Amygdala (tissue), 56 donors: Measurements from ENCODE around the gene SP100.

Experiments used
- DNase-seq, 56 donors: peaks; one replicate each; lab custom pipeline; 2025; lab: John Stamatoyannopoulos, UW

SP100 gene

DNA sequence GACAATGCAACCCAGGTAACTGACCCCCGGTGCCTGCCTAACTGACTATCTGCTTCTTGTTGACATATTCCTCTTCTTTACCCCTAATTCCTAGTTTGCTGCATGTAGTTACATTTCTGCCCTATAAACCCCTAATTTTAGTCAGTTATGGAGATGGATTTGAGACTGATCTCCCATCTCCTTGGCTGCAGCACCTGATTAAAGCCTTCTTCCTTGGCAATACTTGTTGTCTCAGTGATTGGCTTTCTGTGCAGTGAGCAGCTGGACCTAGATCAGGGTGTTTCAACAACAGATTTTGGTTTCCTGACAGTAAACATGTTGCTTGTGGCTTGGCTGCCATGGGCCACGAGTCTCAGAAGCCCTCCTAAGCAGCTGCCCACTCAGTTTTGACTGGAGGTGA, 105.4 kb downstream of the SP100 start:
- no peak for DNase-seq

DNA sequence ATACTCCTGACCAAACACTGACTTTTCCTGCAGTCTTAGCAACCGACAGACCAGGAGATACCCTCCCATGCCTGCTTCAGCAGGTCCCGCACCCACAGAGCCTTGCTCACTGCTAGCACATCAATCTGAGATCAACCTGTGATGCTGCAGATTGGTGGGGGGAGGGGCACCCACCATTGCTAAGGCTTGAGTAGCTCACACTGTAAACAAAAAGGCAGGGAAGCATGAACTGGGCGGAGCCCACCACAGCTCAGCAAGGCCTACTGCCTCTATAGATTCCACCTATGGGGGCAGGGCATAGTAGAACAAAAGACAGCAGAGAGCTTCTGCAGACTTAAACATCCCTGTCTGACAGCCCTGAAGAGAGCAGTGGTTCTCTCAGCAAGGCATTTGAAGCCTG, 109.7 kb downstream of the SP100 start:
- DNase-seq: no peak

- DNase-seq: no peak
These were observed 121.6 kb downstream of the SP100 start for GRCh38 chr2:230537531-230537976.

DNA sequence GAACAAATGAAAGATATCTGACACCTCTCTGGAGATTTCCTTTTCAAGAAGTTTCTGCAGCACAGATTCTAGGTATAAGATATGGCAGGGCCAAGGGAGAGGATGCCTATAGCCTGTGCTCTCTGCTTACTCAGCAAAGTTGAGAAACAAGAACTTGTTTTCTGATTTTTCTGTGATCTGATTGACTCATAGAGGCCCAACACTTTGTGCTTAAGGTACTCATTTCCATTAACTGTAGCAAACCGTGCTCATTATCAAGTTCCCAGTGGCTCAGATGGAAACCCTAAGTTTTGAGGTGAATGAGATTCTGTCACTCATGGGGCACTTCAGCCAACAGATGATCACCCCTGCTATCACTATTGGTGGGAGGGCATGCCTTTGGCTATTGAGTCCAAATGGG, 124.3 kb downstream of the SP100 start:
- DNase-seq: no peak

- no peak for DNase-seq
These were observed 126.0 kb downstream of the SP100 start for GRCh38 chr2:230541934-230542380.

- no peak for DNase-seq
These were observed 126.8 kb downstream of the SP100 start for GRCh38 chr2:230542751-230543150.

GRCh38 chr2:230552181-230552580, 136.2 kb downstream of the SP100 start:
- DNase-seq: no peak

DNA sequence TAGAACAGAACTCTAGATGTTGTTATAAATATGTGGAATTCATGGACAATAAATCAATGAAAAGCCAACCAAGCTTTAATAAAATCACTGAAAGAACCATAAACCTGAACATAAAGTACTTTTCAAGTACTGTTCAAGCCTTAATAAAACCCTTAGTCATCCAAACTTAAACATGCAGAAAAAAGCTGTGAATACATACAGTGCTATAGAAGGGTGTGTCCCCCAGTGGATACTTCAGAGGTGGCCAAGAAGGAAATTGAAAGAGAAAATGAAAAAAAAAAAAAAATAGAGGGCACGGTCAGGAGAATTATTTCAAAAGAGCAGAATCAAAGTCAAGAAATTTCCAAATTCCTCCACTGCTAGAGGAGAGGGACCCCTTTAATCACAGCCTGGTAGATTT, 141.1 kb downstream of the SP100 start:
- no peak for DNase-seq

GRCh38 chr2:230564805-230565779, 149.1 kb downstream of the SP100 start:
- no peak for DNase-seq

GRCh38 chr2:230569298-230569697, 153.3 kb downstream of the SP100 start:
- DNase-seq: no peak

DNA sequence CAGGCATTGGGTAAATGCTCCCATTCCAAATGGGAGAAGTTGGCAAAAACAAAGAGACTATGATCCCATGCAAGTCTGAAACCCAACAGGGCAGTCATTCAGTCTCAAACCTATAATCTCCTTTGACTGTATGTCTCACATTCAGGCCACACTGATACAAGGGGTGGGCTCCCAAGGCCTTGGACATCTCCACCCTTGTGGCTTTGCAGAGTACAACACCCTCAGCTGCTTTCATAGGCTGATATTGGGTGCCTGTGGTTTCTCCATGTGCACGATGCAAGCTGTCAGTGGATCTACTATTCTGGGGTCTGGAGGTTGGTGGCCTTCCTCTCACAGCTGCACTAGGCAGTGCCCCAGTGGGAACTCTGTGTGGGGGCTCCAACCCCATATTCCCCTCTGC, 155.0 kb downstream of the SP100 start:
- no peak for DNase-seq

GRCh38 chr2:230575642-230576324, 159.8 kb downstream of the SP100 start:
- no peak for DNase-seq

DNA sequence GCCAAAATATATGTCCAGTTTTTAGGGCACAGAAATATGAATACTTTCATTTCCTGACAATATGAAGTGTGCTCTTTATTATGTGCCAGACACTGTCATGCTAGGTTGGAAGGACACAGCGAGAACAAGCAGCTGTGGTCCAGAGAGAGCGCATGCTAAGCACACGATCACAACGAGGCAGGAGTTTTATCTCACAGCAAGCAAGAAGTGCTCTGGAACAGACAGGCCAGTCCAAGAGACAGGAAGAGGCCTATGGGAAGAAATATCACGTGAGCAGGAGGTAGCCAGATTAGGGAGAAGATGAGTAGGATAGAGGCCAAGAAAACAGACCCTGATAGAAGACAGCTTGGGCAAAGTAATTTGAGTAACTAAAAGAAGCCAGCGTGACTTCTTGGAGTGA, 161.1 kb downstream of the SP100 start:
- no peak for DNase-seq

DNA sequence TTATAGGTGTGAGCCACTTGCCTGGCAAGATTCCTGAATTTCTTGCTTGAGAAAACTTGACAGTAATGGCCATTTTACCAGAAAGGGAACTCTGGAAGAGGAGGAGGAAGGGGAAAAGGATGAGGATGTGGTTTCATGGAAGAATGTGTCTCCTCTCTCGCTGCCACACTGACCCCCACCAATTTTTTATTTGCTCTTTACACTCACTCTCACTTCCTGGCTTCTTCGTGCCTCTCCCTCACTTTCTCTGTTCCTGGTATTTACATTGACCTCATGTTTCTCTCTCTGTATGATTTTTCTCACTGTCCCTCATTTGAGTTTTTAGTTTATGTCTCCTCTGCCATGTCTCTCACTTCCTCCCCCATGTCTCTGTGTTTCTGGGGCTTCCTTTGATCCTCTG, 162.1 kb downstream of the SP100 start:
- DNase-seq: no peak

- DNase-seq: no peak
These were observed 166.9 kb downstream of the SP100 start for GRCh38 chr2:230582851-230583283.

DNA sequence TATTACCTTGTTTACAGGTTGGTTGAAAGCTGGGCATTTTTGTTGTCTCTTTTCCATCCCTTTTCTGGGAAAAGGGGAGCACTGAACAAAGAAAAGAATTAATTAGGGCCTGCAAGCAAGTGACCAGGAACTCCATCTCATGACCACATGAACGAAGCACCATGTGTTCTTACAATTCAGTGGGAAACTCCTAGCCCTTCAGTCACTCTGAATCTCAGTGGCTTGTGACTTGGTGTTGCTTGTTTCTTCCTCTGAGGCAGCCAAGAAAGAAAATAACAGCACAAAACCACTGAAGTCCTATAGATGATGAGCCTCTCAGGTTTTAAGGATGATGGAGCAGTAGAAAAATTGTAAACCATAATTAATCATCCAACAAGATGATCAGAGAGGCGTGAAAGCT, 167.6 kb downstream of the SP100 start:
- no peak for DNase-seq

DNA sequence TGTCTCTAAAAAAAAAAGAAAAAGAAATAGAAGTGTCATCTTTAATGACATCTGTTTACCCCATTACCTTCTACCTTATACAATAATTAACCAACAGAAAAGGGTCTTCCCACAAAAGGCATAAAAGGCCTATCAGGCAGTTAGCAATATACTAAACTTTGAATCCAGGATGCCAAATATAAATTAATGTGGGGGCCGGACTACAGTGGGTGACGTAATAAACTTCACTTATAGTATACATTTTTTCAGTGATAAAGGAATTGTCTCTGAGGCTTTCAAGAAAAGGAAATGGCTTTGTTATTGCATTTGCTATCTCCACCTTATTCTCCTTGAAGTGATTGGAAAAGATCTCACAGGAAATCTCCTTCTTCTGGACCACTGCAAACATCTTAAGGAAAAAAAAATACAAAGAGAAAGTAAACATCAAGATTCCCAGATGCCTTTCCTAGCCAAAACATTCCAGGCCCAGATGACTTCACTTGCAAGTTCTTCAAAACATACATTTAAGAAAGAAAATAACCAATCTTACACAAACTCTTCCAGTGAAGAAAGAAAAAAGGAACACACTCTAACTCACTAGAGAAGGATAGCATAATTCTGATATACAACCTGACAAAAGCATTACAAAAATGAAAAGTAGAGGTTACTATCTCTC, 170.5 kb downstream of the SP100 start:
- DNase-seq: no peak

GRCh38 chr2:230589025-230589424, 173.0 kb downstream of the SP100 start:
- DNase-seq: no peak

- DNase-seq: no peak
These were observed 173.6 kb downstream of the SP100 start for GRCh38 chr2:230589497-230590015.

- no peak for DNase-seq
These were observed 174.3 kb downstream of the SP100 start for GRCh38 chr2:230590333-230590732.

DNA sequence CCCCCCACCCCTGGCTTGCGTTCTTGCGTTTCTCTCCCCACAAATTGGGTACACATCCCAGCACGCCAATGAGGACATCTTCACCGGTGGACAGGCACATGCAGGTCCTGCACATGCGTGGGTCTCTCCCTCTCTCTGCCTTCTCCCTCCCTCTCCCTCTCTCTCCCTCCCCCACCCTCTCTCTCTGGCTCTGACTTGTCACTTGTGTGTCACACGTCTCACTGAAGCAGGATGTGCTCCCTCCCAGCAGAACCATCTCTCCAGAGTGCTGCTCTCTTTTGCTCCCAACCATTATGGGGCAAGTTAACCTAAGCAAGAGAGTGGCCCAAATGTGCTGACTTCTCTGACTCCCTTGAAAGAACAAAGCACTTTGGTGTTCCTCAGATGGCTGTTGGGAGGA, 175.8 kb downstream of the SP100 start:
- DNase-seq: no peak
